ENCODE measurements around the gene CSF2. TPM values are rescaled to one million over a fixed set of nuclear protein-coding genes. Genes with fewer than 3 reads are reported as not detected.
"Not testable (repeated sequence)": the region's sequence is repeated elsewhere in the genome, so short reads cannot be mapped to it uniquely, and the experiment has no call there.

CSF2 gene
- total RNA-seq, 1 donor from 2014 or later, result not detected

- DNase-seq (ENCODE audit: low read depth), result no peak
These were observed 32.1 kb downstream of the CSF2 start for GRCh38 chr5:132105688-132106087.

- not testable (repeated sequence) for DNase-seq (ENCODE audit: low read depth)
These were observed 34.9 kb downstream of the CSF2 start for GRCh38 chr5:132108495-132108894.

GRCh38 chr5:132108957-132109356 is 35.4 kb downstream of the CSF2 start:
- DNase-seq (ENCODE audit: low read depth), result not testable (repeated sequence)

GRCh38 chr5:132109494-132110053 is 36.0 kb downstream of the CSF2 start:
- DNase-seq (ENCODE audit: low read depth), result no peak

GRCh38 chr5:132110195-132110594 is 36.6 kb downstream of the CSF2 start:
- no peak for DNase-seq (ENCODE audit: low read depth)

- no peak for DNase-seq (ENCODE audit: low read depth)
These were observed 37.3 kb downstream of the CSF2 start for GRCh38 chr5:132110930-132111329.

- no peak for DNase-seq (ENCODE audit: low read depth)
These were observed 38.5 kb downstream of the CSF2 start for GRCh38 chr5:132112111-132112510.

GRCh38 chr5:132114150-132115121 is 40.8 kb downstream of the CSF2 start:
- no peak for DNase-seq (ENCODE audit: low read depth)

GRCh38 chr5:132115375-132115774 is 41.8 kb downstream of the CSF2 start:
- no peak for DNase-seq (ENCODE audit: low read depth)

- DNase-seq (ENCODE audit: low read depth), result no peak
These were observed 42.5 kb downstream of the CSF2 start for GRCh38 chr5:132116072-132116471.

- DNase-seq (ENCODE audit: low read depth), result not testable (repeated sequence)
These were observed 43.4 kb downstream of the CSF2 start for GRCh38 chr5:132116909-132117489.

GRCh38 chr5:132120717-132121116 is 47.1 kb downstream of the CSF2 start:
- not testable (repeated sequence) for DNase-seq (ENCODE audit: low read depth)

- DNase-seq (ENCODE audit: low read depth), result not testable (repeated sequence)
These were observed 49.4 kb downstream of the CSF2 start for GRCh38 chr5:132122971-132123370.

GRCh38 chr5:132123578-132123977 is 50.0 kb downstream of the CSF2 start:
- not testable (repeated sequence) for DNase-seq (ENCODE audit: low read depth)

Other genes starting within 250 kb of the CSF2 start
- gene MEIKIN, start 128.1 kb upstream of the CSF2 start, total RNA-seq, result not detected in 2 replicates
- gene ACSL6, start 62.1 kb upstream of the CSF2 start, total RNA-seq, result 0.31 and 1.3 TPM in 2 replicates
- gene IL3, start 13.1 kb upstream of the CSF2 start, total RNA-seq, result not detected in 2 replicates
- gene P4HA2, start 154.1 kb downstream of the CSF2 start, total RNA-seq, result 304 and 381 TPM in 2 replicates
- 220 and 230 TPM in 2 replicates for gene PDLIM4, start 183.9 kb downstream of the CSF2 start, total RNA-seq
- gene SLC22A4, start 220.6 kb downstream of the CSF2 start, total RNA-seq, result 2.3 and 2.5 TPM in 2 replicates